ENCODE data around the gene CPT1B.

- no peak for TF ChIP-seq POLR2A (IDR thresholded peaks at IDR 0.05; ENCODE audit: low read depth, low read length)
- no peak for TF ChIP-seq CTCF (conservative IDR thresholded peaks at IDR 0.05; ENCODE audit: low read depth, low read length)
- TF ChIP-seq ELK1 (IDR thresholded peaks at IDR 0.05; ENCODE audit: borderline replicate concordance, low read depth, low read length), result no peak
- TF ChIP-seq SMC3 (IDR thresholded peaks at IDR 0.05; ENCODE audit: low read depth, low read length), result no peak
- TF ChIP-seq RCOR1 (IDR thresholded peaks at IDR 0.05; ENCODE audit: insufficient replicate concordance, low read length), result no peak
- no peak for TF ChIP-seq CEBPB (IDR thresholded peaks at IDR 0.05; ENCODE audit: low read depth, low read length)
- TF ChIP-seq USF2 (IDR thresholded peaks at IDR 0.05; ENCODE audit: low read depth, low read length), result no peak
Measured at GRCh38 chr22:50606165-50606945, 28.1 kb upstream of the CPT1B start.

All from IMR-90 (cell line).